GM12873 (cell line): ENCODE results near the gene MIEF1.

ENCODE experiments used
- CTCF ChIP-seq: IDR thresholded peaks from 2 replicates; pipeline ENCODE4 v1.5.1; 2012; ENCODE audit warnings: low read depth, mild to moderate bottlenecking, moderate library complexity, low read length, control low read depth; ENCODE audit not compliant: insufficient read depth; ENCODE audit errors: missing control alignments

MIEF1 gene

DNA sequence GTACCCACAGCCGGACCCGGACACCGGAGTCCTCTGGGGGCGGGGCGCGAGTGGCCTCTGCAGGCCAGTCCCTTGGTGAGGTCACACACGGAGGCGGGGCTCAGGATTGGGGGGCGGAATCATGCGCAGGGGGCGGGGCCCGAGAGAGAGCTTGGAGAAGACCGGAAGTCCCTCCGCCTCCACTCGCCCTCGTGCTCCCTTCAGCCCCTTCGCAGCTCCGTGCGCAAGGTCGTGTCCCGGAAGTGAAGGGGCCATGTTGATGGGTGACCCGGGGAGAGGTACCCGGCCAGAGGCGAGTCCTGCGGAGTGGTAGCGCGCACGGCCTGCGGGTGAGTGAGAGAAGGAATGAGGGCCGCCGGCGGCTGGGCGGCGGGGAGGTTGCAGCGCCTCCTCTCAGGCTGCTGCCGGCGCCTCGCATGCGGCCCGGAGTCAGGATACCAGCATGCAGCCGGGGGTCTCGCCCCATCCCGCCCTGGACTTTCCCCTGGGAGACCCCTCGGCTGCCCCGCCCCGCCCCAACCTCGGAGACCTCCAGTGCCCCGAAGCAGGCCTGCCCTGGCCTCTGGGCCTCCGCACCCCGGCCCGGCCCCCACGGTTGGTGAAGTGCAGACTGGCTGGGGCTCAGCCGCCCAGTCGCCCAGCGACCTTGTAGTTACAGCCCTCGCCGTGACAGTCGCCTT is at the start of gene MIEF1:
MIEF1 (plus strand) TSS at position 182 of the 680 bp plus-strand sequence. CDS start 9,005 bp downstream, outside the sequence.
- TF ChIP-seq CTCF = no peak

- TF ChIP-seq CTCF = no peak
These were observed 49.4 kb upstream of the MIEF1 start for GRCh38 chr22:39452740-39453040.

DNA sequence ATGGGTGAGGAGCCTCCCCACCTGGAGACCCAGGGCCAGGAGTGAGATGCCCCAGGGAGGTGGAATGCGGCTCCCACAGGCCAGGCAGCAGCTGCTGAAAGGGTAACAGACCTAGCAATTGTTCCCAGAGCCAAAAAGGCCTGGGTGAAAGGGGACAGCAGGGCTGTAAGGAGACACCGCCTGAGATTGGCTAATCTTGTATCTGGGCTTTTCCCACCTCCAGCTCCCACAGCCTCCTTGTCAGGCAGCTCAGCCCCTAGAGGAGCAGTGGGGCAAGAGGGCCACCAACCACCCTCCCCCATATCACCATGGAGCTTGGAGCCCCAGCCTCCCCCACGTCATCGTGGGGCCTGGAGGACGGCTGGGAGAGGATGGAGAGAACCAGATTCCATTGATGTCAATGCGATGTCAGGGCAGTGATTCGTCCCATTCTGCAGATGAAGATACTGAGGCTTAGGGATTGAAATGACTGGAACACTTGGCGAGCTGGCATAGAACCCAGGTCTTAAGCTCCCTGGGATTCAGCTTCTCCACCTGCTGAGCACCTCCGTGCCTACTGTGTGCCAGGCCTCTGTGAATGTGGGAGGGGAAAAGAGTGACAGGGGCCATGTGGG is 48.2 kb upstream of the MIEF1 start:
- no peak for TF ChIP-seq CTCF

DNA sequence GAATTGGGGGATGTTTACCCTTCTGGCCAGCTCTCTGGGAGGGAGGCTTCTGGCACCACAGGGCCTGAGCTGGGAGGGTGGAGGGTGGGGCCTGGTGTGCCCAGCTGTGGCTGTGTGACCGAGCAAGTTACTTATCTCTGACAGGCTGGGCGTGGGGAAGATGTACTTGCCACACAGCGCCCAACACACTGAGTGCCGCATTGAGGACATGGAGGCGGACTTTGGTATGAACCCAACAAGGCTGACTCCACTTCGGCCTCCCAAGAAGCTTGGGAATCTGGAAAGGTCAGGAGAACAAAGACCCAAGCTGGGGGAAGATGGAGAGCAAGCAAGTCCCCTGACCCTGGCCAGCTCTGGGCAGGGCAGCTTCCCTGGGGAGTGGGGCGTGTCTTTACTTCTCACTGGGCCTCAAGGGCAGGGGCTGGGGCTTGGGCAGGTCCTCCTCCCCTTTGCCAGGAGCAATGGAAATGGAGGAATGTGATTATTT is 47.7 kb upstream of the MIEF1 start:
- no peak for TF ChIP-seq CTCF

GRCh38 chr22:39456522-39457197 is 45.4 kb upstream of the MIEF1 start, which contains the start of gene MGAT3:
TSS of gene MGAT3 (plus strand) at chr22:39457012. CDS start at chr22:39487348, 30,336 bp downstream.
- TF ChIP-seq CTCF = no peak

DNA sequence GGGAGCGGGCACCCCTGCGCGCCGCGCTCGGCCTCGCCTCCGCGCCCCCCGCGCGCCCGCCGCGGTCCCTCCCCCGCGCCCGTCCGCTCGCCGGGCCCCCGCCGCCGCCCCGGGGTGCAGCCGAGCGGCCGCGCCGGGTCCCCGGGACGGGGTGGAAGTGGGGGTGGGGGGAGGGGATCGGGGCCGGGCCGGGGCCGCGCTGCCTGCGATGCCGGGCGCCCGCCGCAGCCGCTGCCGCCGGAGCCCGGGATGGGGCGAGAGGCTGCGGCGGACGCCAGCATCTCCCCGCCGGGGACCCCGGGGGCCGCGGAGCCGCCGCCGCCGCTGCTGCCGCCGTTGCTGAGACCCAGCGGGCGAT is 44.9 kb upstream of the MIEF1 start:
- TF ChIP-seq CTCF = no peak
